ENCODE results near the gene NIT1.

- TF ChIP-seq SMAD1 (CRISPR knock-in tag; IDR thresholded peaks at IDR 0.05; ENCODE audit: borderline replicate concordance, low read depth) (no peak), ZC3H4 (CRISPR knock-in tag; IDR thresholded peaks at IDR 0.05; ENCODE audit: borderline replicate concordance) (no peak), FUBP1 (CRISPR knock-in tag; IDR thresholded peaks at IDR 0.05; ENCODE audit: borderline replicate concordance) (no peak), MYNN (CRISPR knock-in tag; IDR thresholded peaks at IDR 0.05; ENCODE audit: low read depth) (no peak), REXO4 (CRISPR knock-in tag; IDR thresholded peaks at IDR 0.05; ENCODE audit: borderline replicate concordance) (no peak), MAZ (IDR thresholded peaks at IDR 0.05; ENCODE audit: borderline replicate concordance, low read depth, low read length) (no peak), MAZ (CRISPR knock-in tag; IDR thresholded peaks at IDR 0.05; ENCODE audit: low read depth) (no peak), POLR2AphosphoS5 (IDR thresholded peaks at IDR 0.05; ENCODE audit: low read depth, low read length) (no peak), TP53 (CRISPR knock-in tag; conservative IDR thresholded peaks at IDR 0.05) (no peak), ZNF607 (CRISPR knock-in tag; IDR thresholded peaks at IDR 0.05; ENCODE audit: borderline replicate concordance) (no peak), ZNF503 (CRISPR knock-in tag; IDR thresholded peaks at IDR 0.05) (no peak)
These were observed 11.5 kb upstream of the NIT1 start for GRCh38 chr1:161106431-161106830.
